GM21528 (cell line): ENCODE data around the gene TMEM259.

Source experiments
- ATAC-seq: cut with Tn5 transposase; IDR thresholded peaks from one replicate; pipeline ENCODE4 v1.9.1; 2021; ENCODE audit warnings: mild to moderate bottlenecking, moderate library complexity; ENCODE audit not compliant: unreplicated experiment, low FRiP score

Gene TMEM259

GRCh38 chr19:964761-965694 is 55.9 kb downstream of the TMEM259 start:
- ATAC-seq: no peak

GRCh38 chr19:964116-964520 is 56.8 kb downstream of the TMEM259 start:
- no peak for ATAC-seq

- no peak for ATAC-seq
Measured at GRCh38 chr19:963486-963951, 57.4 kb downstream of the TMEM259 start.

- ATAC-seq: no peak
Measured at GRCh38 chr19:962683-963400, 58.1 kb downstream of the TMEM259 start.

- ATAC-seq: no peak
Measured at GRCh38 chr19:961866-962620, 58.9 kb downstream of the TMEM259 start.

- ATAC-seq: no peak
Measured at GRCh38 chr19:960601-960938, 60.4 kb downstream of the TMEM259 start.

- ATAC-seq: no peak
Measured at GRCh38 chr19:960020-960419, 60.9 kb downstream of the TMEM259 start.
